ENCODE measurements around the gene SLC7A6. TPM values are rescaled to one million over a fixed set of nuclear protein-coding genes. Genes with fewer than 3 reads are reported as not detected.

SLC7A6 gene
- total RNA-seq, 2 donors from 2014 or later = 12.8 to 30.5 TPM

GRCh38 chr16:68332411-68333121 lies 68.2 kb downstream of the SLC7A6 start:
- WGBS = 71% methylated on average over 7 of the region's 7 CpGs
- no peaks in the 10 kb centered on the region for H3K36me3 ChIP-seq
- no peaks in the 10 kb centered on the region for H3K9me3 ChIP-seq
- H3K27ac ChIP-seq = no peak overlapping the region
- H3K4me1 ChIP-seq (replicated peaks) = no peaks in the 10 kb centered on the region
- no peak for DNase-seq (ENCODE audit: low spot score)
- intact Hi-C loops (cut with DNase I) = no loop called here
- H3K27me3 ChIP-seq (replicated peaks; ENCODE audit: insufficient read depth) = no peaks in the 10 kb centered on the region
- TF ChIP-seq POLR2AphosphoS5 (IDR thresholded peaks at IDR 0.05) (no peak), CTCF (IDR thresholded peaks at IDR 0.05) (no peak), POLR2A (IDR thresholded peaks at IDR 0.05) (no peak)
- H3K4me3 ChIP-seq = no peak overlapping the region

- Histone ChIP-seq H3K4me1 (replicated peaks) (no peaks in the 10 kb centered on the region), H3K27ac (no peak overlapping the region), H3K36me3 (peaks cover 0 to 12% of the 10 kb centered on the region in 2 donors), H3K27me3 (replicated peaks; ENCODE audit: insufficient read depth) (no peaks in the 10 kb centered on the region), H3K4me3 (no peak overlapping the region), H3K9me3 (no peaks in the 10 kb centered on the region)
- intact Hi-C loops (cut with DNase I) = no loop called here
- TF ChIP-seq POLR2A (IDR thresholded peaks at IDR 0.05) (no peak), POLR2AphosphoS5 (IDR thresholded peaks at IDR 0.05) (no peak), CTCF (IDR thresholded peaks at IDR 0.05) (no peak)
- 93% methylated on average over 5 of the region's 5 CpGs for WGBS
- DNase-seq (ENCODE audit: low spot score) = no peak
Observed at GRCh38 chr16:68335175-68335574, 70.8 kb downstream of the SLC7A6 start.

- Histone ChIP-seq H3K27me3 (replicated peaks; ENCODE audit: insufficient read depth) (no peaks in the 10 kb centered on the region), H3K36me3 (peaks cover 0 to 12% of the 10 kb centered on the region in 2 donors), H3K9me3 (no peaks in the 10 kb centered on the region), H3K27ac (no peak overlapping the region), H3K4me1 (replicated peaks) (no peaks in the 10 kb centered on the region), H3K4me3 (no peak overlapping the region)
- 91% methylated on average over 15 of the region's 16 CpGs for WGBS
- intact Hi-C loops (cut with DNase I) = no loop called here
- no peak for DNase-seq (ENCODE audit: low spot score)
- TF ChIP-seq POLR2A (IDR thresholded peaks at IDR 0.05) = no peak
- no peak for TF ChIP-seq CTCF (IDR thresholded peaks at IDR 0.05)
Observed at GRCh38 chr16:68338326-68339119, 74.2 kb downstream of the SLC7A6 start.

GRCh38 chr16:68339214-68339613 lies 74.9 kb downstream of the SLC7A6 start:
- no peaks in the 10 kb centered on the region for H3K4me1 ChIP-seq (replicated peaks)
- H3K4me3 ChIP-seq = no peak overlapping the region
- no peak for TF ChIP-seq CTCF (IDR thresholded peaks at IDR 0.05)
- no peak for TF ChIP-seq POLR2A (IDR thresholded peaks at IDR 0.05)
- no peak for TF ChIP-seq POLR2AphosphoS5 (IDR thresholded peaks at IDR 0.05)
- H3K27me3 ChIP-seq (replicated peaks; ENCODE audit: insufficient read depth) = no peaks in the 10 kb centered on the region
- intact Hi-C loops (cut with DNase I) = no loop called here
- WGBS = 94% methylated on average over 13 of the region's 13 CpGs
- no peak for DNase-seq (ENCODE audit: low spot score)
- H3K27ac ChIP-seq = no peak overlapping the region
- peaks cover 0 to 12% of the 10 kb centered on the region in 2 donors for H3K36me3 ChIP-seq
- no peaks in the 10 kb centered on the region for H3K9me3 ChIP-seq

Measured in prostate gland (tissue), 2 donors.